Endothelial cell of umbilical vein (primary cell): Measurements from ENCODE around the gene SLC5A3. TPM values are rescaled to one million over a fixed set of nuclear protein-coding genes. Genes with fewer than 3 reads are reported as not detected.
A peak's percentile ranks its signal among the peaks of the same experiment; 100 is the strongest.

Source experiments
- BruUV-seq: library from RNA; stranded (reverse); fragments of 400-500 nt; replicated peaks from 2 replicates; lab custom pipeline; 2021; lab: Mats Ljungman, UMichigan
- CTCF ChIA-PET: fragments of 300-600, 350-600 bp; sonication (Branson Sonifier 250); formaldehyde crosslinking; loops from one replicate; lab custom pipeline; 2021; ENCODE audit warnings: antibody characterized with exemption, inconsistent platforms; lab: Charles Lee
- POLR2A ChIA-PET: fragments of 300-600, 350-600 bp; sonication (Branson Sonifier 250); formaldehyde crosslinking; loops from one replicate; lab custom pipeline; 2021; ENCODE audit warnings: antibody characterized with exemption, inconsistent platforms; lab: Charles Lee
- DNase-seq: peaks from one replicate; pipeline ENCODE4 v3.0.0-alpha.2; 2011; ENCODE audit warnings: low read depth, low spot score
- FAIRE-seq: peaks from 2 replicates; lab custom pipeline; 2011; peaks lifted over from hg19 to GRCh38; lab: Jason Lieb, UNC
- H2AFZ ChIP-seq: 2 replicates; pipeline ENCODE4 v1.6.0; 2012; ENCODE audit warnings: low read depth, low read length, control low read depth, inconsistent platforms
- H3K27ac ChIP-seq: 2 replicates; pipeline ENCODE4 v1.5.1; 2011; ENCODE audit warnings: low read depth, mild to moderate bottlenecking, control low read depth, low read length, moderate library complexity; ENCODE audit not compliant: insufficient read depth
- H3K27me3 ChIP-seq, 2 experiments: 2 replicates each; pipeline versions ENCODE4 v1.6.0 to v1.6.1; 2011; ENCODE audit warnings: low read length in 2 of 2, mixed read lengths in 1 of 2; ENCODE audit not compliant: control insufficient read depth in 2 of 2, insufficient read depth in 2 of 2
- H3K36me3 ChIP-seq, 2 experiments: 2 replicates in 1 of 2; 3 replicates in 1 of 2; pipeline ENCODE4 v1.5.1; 2011; ENCODE audit warnings: low read length in 2 of 2, mild to moderate bottlenecking in 1 of 2, moderate library complexity in 1 of 2; ENCODE audit not compliant: control insufficient read depth in 2 of 2, insufficient read depth in 2 of 2; ENCODE audit errors: extremely low read depth in 1 of 2
- H3K4me1 ChIP-seq: 3 replicates; pipeline ENCODE4 v1.5.1; 2011; ENCODE audit warnings: mild to moderate bottlenecking, low read length; ENCODE audit not compliant: control insufficient read depth, insufficient read depth; ENCODE audit errors: extremely low read depth
- H3K4me2 ChIP-seq: 2 replicates; pipeline ENCODE4 v1.6.1; 2011; ENCODE audit warnings: low read length, control low read depth, mixed read lengths; ENCODE audit not compliant: insufficient read depth
- H3K4me3 ChIP-seq, 3 experiments: fragments of 200-600 bp in 1 of 3; sonication (generic), shearing (Covaris generic) in 1 of 3; replicated peaks in 1 of 3; 2 replicates each; pipeline ENCODE4 v1.5.1; 2011 to 2016; ENCODE audit warnings: control low read depth in 3 of 3, low read length in 3 of 3, mild to moderate bottlenecking in 2 of 3, inconsistent platforms in 1 of 3, low read depth in 1 of 3, moderate library complexity in 1 of 3; ENCODE audit not compliant: insufficient read depth in 1 of 3
- H3K79me2 ChIP-seq: 2 replicates; pipeline ENCODE4 v1.6.0; 2012; ENCODE audit warnings: low read length, inconsistent platforms; ENCODE audit not compliant: control insufficient read depth, insufficient read depth
- H3K9ac ChIP-seq: replicated peaks from 2 replicates; pipeline ENCODE3; 2011; ENCODE audit warnings: low read length, control low read depth; ENCODE audit not compliant: insufficient read depth; ENCODE audit errors: extremely low read depth
- H3K9me1 ChIP-seq: replicated peaks from 3 replicates; pipeline ENCODE4 v1.6.0; 2011; ENCODE audit warnings: mild to moderate bottlenecking, low read length; ENCODE audit not compliant: control insufficient read depth, insufficient read depth; ENCODE audit errors: extremely low read depth
- H3K9me3 ChIP-seq: replicated peaks from 2 replicates; pipeline ENCODE4 v1.5.1; 2012; ENCODE audit warnings: low read length, inconsistent platforms; ENCODE audit not compliant: control insufficient read depth, insufficient read depth
- H4K20me1 ChIP-seq: replicated peaks from 2 replicates; pipeline ENCODE3; 2011; ENCODE audit warnings: mild to moderate bottlenecking, low read length; ENCODE audit not compliant: control insufficient read depth, insufficient read depth; ENCODE audit errors: extremely low read depth
- EZH2 ChIP-seq: IDR thresholded peaks from 2 replicates; pipeline ENCODE4 v1.6.1; 2012; ENCODE audit warnings: borderline replicate concordance, low read depth, mild to moderate bottlenecking, moderate library complexity, low read length, inconsistent platforms; ENCODE audit not compliant: severe bottlenecking
- FOS ChIP-seq: IDR thresholded peaks from 2 replicates; pipeline ENCODE4 v1.6.1; 2011; ENCODE audit warnings: mild to moderate bottlenecking, low read length, moderate library complexity, borderline replicate concordance; ENCODE audit not compliant: insufficient read depth
- GATA2 ChIP-seq: IDR thresholded peaks from 2 replicates; pipeline ENCODE4 v1.7.0; 2011; ENCODE audit warnings: low read depth, mild to moderate bottlenecking, moderate library complexity, mixed read lengths, low read length; ENCODE audit not compliant: insufficient read length, insufficient read depth
- JUN ChIP-seq: IDR thresholded peaks from 2 replicates; pipeline ENCODE4 v1.6.1; 2011; ENCODE audit warnings: borderline replicate concordance, low read depth; ENCODE audit not compliant: insufficient read length, insufficient read depth
- POLR2A ChIP-seq: IDR thresholded peaks from 2 replicates; pipeline ENCODE4 v1.6.1; 2012; ENCODE audit warnings: low read depth, mild to moderate bottlenecking, control low read depth, low read length
- POLR2AphosphoS5 ChIP-seq: IDR thresholded peaks from 2 replicates; pipeline ENCODE4 v1.6.1; 2012; ENCODE audit warnings: low read depth, mild to moderate bottlenecking, control low read depth, low read length, moderate library complexity; ENCODE audit not compliant: insufficient read depth
- dilution Hi-C: fragments of 300-500 bp; cut with MboI; formaldehyde crosslinking; loops from one replicate; pipeline ENCODE4 v1.15.0; 2019; ENCODE audit warnings: low sequenced_read_pairs; ENCODE audit not compliant: extremely low pct_ligation_motif_present
- intact Hi-C: fragments of 100-400 bp; cut with micrococcal nuclease; formaldehyde crosslinking; loops from one replicate; pipeline ENCODE4 v1.10.0; 2022
- polyA plus RNA-seq, 4 experiments: library from polyadenylated mRNA; depleted of rRNA in 3 of 4; stranded (reverse) in 3 of 4; unstranded in 1 of 4; fragments of >200 nt; gene quantifications; 2 replicates each; pipeline versions ENCODE4 v1.2.1 to v1.2.3, GENCODE V29; 2011 to 2012; ENCODE audit warnings: missing spikeins in 1 of 4
- total RNA-seq: library from RNA; stranded (reverse); gene quantifications from 2 replicates; pipeline ENCODE4 v1.2.3, GENCODE V29; 2021
- TF ChIP-seq, protein P1 (sequence below): IDR thresholded peaks from 2 replicates; pipeline ENCODE4 v1.6.1; 2011; ENCODE audit not compliant: insufficient read depth, insufficient read length
- TF ChIP-seq, protein P2 (sequence below), 2 donors: IDR thresholded peaks; 1 replicate in 1 of 2; 2 replicates in 1 of 2; pipeline ENCODE4 v1.5.1; 2011; ENCODE audit warnings: low read length in 2 of 2, mild to moderate bottlenecking in 2 of 2, moderate library complexity in 2 of 2, control low read depth in 1 of 2, inconsistent platforms in 1 of 2, low read depth in 1 of 2; ENCODE audit not compliant: insufficient read depth in 1 of 2; ENCODE audit errors: extremely low read depth in 1 of 2

The SLC5A3 gene
- total and polyA plus RNA-seq, 2 donors (not counting 3 experiments of a cell fraction or from before 2014, with no cell fraction given), result 1.6 to 8.0 TPM

DNA sequence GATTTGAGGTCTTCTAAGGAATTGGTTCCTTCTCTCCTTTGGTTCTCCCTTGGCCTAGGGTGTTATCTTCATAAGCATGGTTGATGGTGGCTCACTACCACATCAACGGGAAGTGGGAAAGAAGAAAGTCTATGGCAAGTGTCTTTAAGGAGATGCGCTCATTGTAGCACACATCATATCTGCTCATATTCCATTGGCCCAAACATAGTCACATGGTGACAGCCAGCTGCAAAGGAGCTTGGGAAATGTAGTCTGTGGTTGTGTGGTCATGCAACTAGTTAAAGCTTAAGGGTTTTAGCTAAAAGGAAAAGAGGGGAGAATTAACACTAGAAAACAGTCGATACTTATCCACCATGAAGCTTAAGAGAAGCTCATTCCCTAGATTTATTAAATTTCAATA lies 11.4 kb upstream of the SLC5A3 start:
- FAIRE-seq (no peak), DNase-seq (peak; percentile 18)
- no peaks in the 10 kb centered on the region for H3K9me1 ChIP-seq
- H4K20me1 ChIP-seq, result no peaks in the 10 kb centered on the region
- H3K4me1 ChIP-seq, result no peaks in the 10 kb centered on the region
- no peaks in the 10 kb centered on the region for H3K9me3 ChIP-seq
- H3K4me3 ChIP-seq, result no peak overlapping the region
- H3K36me3 ChIP-seq, result no peaks in the 10 kb centered on the region
- BruUV-seq, result no TSS peak
- intact Hi-C loops, result no loop called here
- ChIA-PET POLR2A (no interaction called here), CTCF (interaction anchor here (1.0 kb wide), 1 partner anchor 138 kb away, joined by 4 read pairs; no protein-coding TSS in a partner anchor)
- H3K4me2 ChIP-seq, result no peak overlapping the region
- TF ChIP-seq JUN, result no peak
- TF ChIP-seq POLR2A, result no peak
- no peak for TF ChIP-seq EZH2
- TF ChIP-seq GATA2, result no peak
- no peak for TF ChIP-seq FOS
- TF ChIP-seq, protein P1, sequence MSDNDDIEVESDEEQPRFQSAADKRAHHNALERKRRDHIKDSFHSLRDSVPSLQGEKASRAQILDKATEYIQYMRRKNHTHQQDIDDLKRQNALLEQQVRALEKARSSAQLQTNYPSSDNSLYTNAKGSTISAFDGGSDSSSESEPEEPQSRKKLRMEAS, result no peak
- TF ChIP-seq, protein P2, sequence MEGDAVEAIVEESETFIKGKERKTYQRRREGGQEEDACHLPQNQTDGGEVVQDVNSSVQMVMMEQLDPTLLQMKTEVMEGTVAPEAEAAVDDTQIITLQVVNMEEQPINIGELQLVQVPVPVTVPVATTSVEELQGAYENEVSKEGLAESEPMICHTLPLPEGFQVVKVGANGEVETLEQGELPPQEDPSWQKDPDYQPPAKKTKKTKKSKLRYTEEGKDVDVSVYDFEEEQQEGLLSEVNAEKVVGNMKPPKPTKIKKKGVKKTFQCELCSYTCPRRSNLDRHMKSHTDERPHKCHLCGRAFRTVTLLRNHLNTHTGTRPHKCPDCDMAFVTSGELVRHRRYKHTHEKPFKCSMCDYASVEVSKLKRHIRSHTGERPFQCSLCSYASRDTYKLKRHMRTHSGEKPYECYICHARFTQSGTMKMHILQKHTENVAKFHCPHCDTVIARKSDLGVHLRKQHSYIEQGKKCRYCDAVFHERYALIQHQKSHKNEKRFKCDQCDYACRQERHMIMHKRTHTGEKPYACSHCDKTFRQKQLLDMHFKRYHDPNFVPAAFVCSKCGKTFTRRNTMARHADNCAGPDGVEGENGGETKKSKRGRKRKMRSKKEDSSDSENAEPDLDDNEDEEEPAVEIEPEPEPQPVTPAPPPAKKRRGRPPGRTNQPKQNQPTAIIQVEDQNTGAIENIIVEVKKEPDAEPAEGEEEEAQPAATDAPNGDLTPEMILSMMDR (IDR thresholded peaks at IDR 0.05; ENCODE audit: extremely low read depth in 1 of 2, insufficient read depth in 1 of 2, low read depth in 1 of 2, low read length in 2 of 2), result no peak
- no peak for TF ChIP-seq POLR2AphosphoS5
- dilution Hi-C loops, result no loop called here
- H3K27me3 ChIP-seq, result peaks cover 14 to 24% of the 10 kb centered on the region in 2 experiments
- no peak overlapping the region for H2AFZ ChIP-seq
- H3K9ac ChIP-seq, result no peak overlapping the region
- no peaks in the 10 kb centered on the region for H3K79me2 ChIP-seq
- no peak overlapping the region for H3K27ac ChIP-seq
